Body of pancreas (tissue), 4 donors: ENCODE data around the gene TYW1. TPM values are rescaled to one million over a fixed set of nuclear protein-coding genes. Genes with fewer than 3 reads are reported as not detected.
"Not testable (repeated sequence)": the region's sequence is repeated elsewhere in the genome, so short reads cannot be mapped to it uniquely, and the experiment has no call there.

Experiments
- ATAC-seq: fragments of 150-250 bp; one replicate; pipeline ENCODE4 v1.9.1; 2016
- DNase-seq, 4 donors: peaks; one replicate each; pipeline ENCODE4 v3.0.0-alpha.2; 2019
- H3K27ac ChIP-seq, 4 donors: fragments of 200-600 bp; sonication (generic); 1 replicate in 3 of 4; 2 replicates in 1 of 4; pipeline versions ENCODE4 v1.5.1 to v1.6.1; 2016 to 2019; ENCODE audit warnings: mild to moderate bottlenecking in 1 of 4, mixed read lengths in 1 of 4, moderate library complexity in 1 of 4
- H3K27me3 ChIP-seq, 2 donors: fragments of 200-600 bp; sonication (generic); one replicate each; pipeline ENCODE4 v1.6.0; 2016; ENCODE audit warnings: mild to moderate bottlenecking in 1 of 2
- H3K36me3 ChIP-seq, 2 donors: fragments of 200-600 bp; sonication (generic); replicated peaks in 1 of 2; 2 replicates each; pipeline ENCODE4 v1.5.1; 2016; ENCODE audit warnings: low read depth in 2 of 2; ENCODE audit not compliant: insufficient read depth in 1 of 2
- H3K4me1 ChIP-seq: fragments of 200-600 bp; sonication (generic); one replicate; pipeline ENCODE4 v1.6.0; 2016
- H3K4me3 ChIP-seq, 2 donors: fragments of 200-600 bp; sonication (generic); 1 replicate in 1 of 2; 2 replicates in 1 of 2; pipeline ENCODE4 v1.5.1; 2016 to 2019
- H3K9me3 ChIP-seq, 3 donors: fragments of 200-600 bp; sonication (generic); 1 replicate in 2 of 3; 2 replicates in 1 of 3; pipeline ENCODE4 v1.5.1; 2016
- CTCF ChIP-seq, 7 experiments: fragments of 450-650 bp in 4 of 7; fragments of 200-600 bp in 3 of 7; sonication (generic) in 3 of 7; IDR thresholded peaks; one replicate each; pipeline ENCODE4 v1.5.1; 2016 to 2019; ENCODE audit warnings: antibody characterized with exemption in 7 of 7
- POLR2A ChIP-seq, 3 donors: fragments of 450-650 bp; IDR thresholded peaks; one replicate each; pipeline ENCODE4 v1.6.1; 2016; ENCODE audit warnings: antibody characterized with exemption in 3 of 3, mild to moderate bottlenecking in 2 of 3
- WGBS, 2 donors: methylation state at CpG; one replicate each; pipeline ENCODE4 v1.1.5; 2017; 5-methylcytosine and 5-hydroxymethylcytosine counted together
- intact Hi-C: fragments of 100-400 bp; cut with DNase I; formaldehyde crosslinking; loops from one replicate; pipeline ENCODE4 v1.15.1; 2023
- total RNA-seq, 2 donors: library from RNA; depleted of rRNA; stranded (reverse); fragments of >200 nt; gene quantifications; one replicate each; pipeline ENCODE4 v1.1.0, GENCODE V29; 2016

Gene TYW1
- total RNA-seq, result 10 to 100 TPM in 1 of 2 donors, 1 to 10 TPM in 1; 7.6 to 15.6 TPM

- Histone ChIP-seq H3K27ac (peak within 1 kb of the TSS; percentile 74 to 100 (median 86)), H3K4me1 (peaks cover 18% of the 10 kb centered on the region), H3K4me3 (peak within 1 kb of the TSS; percentile 30 to 74)
- peak; percentile 42 to 86 (median 85) for TF ChIP-seq POLR2A (IDR thresholded peaks at IDR 0.05)
- H3K27me3 ChIP-seq, H3K36me3 ChIP-seq, H3K9me3 ChIP-seq, intact Hi-C loops: not testable (repeated sequence)
- DNase-seq (peak; percentile 99), ATAC-seq (peak; percentile 87)
- 0% methylated on average over 13 to 44 of the region's 44 CpGs for WGBS, 2 donors
These were observed at the start of gene TYW1 for GRCh38 chr7:66996444-66997191. Gene TYW1, plus strand, starts transcription at chr7:66996833. Its CDS starts 146 bp downstream, at chr7:66996979.

GRCh38 chr7:66948480-66949109, 48.0 kb upstream of the TYW1 start:
- ATAC-seq (no peak), DNase-seq (no peak)
- intact Hi-C loops, result no loop called here
- TF ChIP-seq CTCF (IDR thresholded peaks at IDR 0.05), result no peak
- H3K36me3 ChIP-seq, result peaks cover 16 to 47% of the 10 kb centered on the region in 2 donors
- no peak overlapping the region for H3K27ac ChIP-seq
- H3K4me1 ChIP-seq, result no peaks in the 10 kb centered on the region
- H3K4me3 ChIP-seq, result no peak overlapping the region
- H3K27me3 ChIP-seq, result no peaks in the 10 kb centered on the region
- no peaks in the 10 kb centered on the region for H3K9me3 ChIP-seq
- WGBS, 2 donors, result 88 to 90% methylated on average over 18 to 19 of the region's 19 CpGs

GRCh38 chr7:66950311-66950710, 46.3 kb upstream of the TYW1 start:
- 78 to 79% methylated on average over 3 of the region's 3 CpGs for WGBS, 2 donors
- TF ChIP-seq POLR2A (IDR thresholded peaks at IDR 0.05) (no peak), CTCF (IDR thresholded peaks at IDR 0.05) (no peak)
- no peak for DNase-seq
- Histone ChIP-seq H3K36me3 (peaks cover 21 to 47% of the 10 kb centered on the region in 2 donors), H3K27me3 (no peaks in the 10 kb centered on the region), H3K27ac (no peak overlapping the region), H3K9me3 (no peaks in the 10 kb centered on the region), H3K4me1 (no peaks in the 10 kb centered on the region), H3K4me3 (no peak overlapping the region)
- no peak for ATAC-seq
- intact Hi-C loops, result no loop called here

GRCh38 chr7:66950763-66951162, 45.9 kb upstream of the TYW1 start:
- intact Hi-C loops, result no loop called here
- no peak overlapping the region for H3K27ac ChIP-seq
- no peaks in the 10 kb centered on the region for H3K27me3 ChIP-seq
- ATAC-seq (no peak), DNase-seq (no peak)
- no peak for TF ChIP-seq POLR2A (IDR thresholded peaks at IDR 0.05)
- no peak for TF ChIP-seq CTCF (IDR thresholded peaks at IDR 0.05)
- H3K4me3 ChIP-seq, result no peak overlapping the region
- H3K36me3 ChIP-seq, result peaks cover 22 to 47% of the 10 kb centered on the region in 2 donors
- no peaks in the 10 kb centered on the region for H3K9me3 ChIP-seq
- H3K4me1 ChIP-seq, result no peaks in the 10 kb centered on the region
- WGBS, 2 donors, result 91% methylated on average over 8 of the region's 8 CpGs

GRCh38 chr7:66952343-66953043, 44.1 kb upstream of the TYW1 start:
- 84 to 86% methylated on average over 10 to 11 of the region's 11 CpGs for WGBS, 2 donors
- ATAC-seq (no peak), DNase-seq (no peak)
- Histone ChIP-seq H3K9me3 (no peaks in the 10 kb centered on the region), H3K27me3 (no peaks in the 10 kb centered on the region), H3K4me3 (no peak overlapping the region), H3K27ac (no peak overlapping the region), H3K36me3 (peaks cover 22 to 48% of the 10 kb centered on the region in 2 donors), H3K4me1 (no peaks in the 10 kb centered on the region)
- TF ChIP-seq CTCF (IDR thresholded peaks at IDR 0.05), result no peak
- TF ChIP-seq POLR2A (IDR thresholded peaks at IDR 0.05), result no peak
- intact Hi-C loops, result no loop called here
